SK-N-MC (cell line): ENCODE results near the gene SLC22A4.

Experiments used
- DNase-seq: peaks from one replicate; pipeline ENCODE4 v3.0.0-alpha.2; 2011; ENCODE audit warnings: low read depth, low spot score
- H3K27ac ChIP-seq: fragments of 200-600 bp; sonication (generic); 2 replicates; pipeline ENCODE4 v1.5.1; 2016; ENCODE audit warnings: mixed run types
- H3K36me3 ChIP-seq: fragments of 200-600 bp; sonication (generic); 2 replicates; pipeline ENCODE4 v1.6.1; 2017; ENCODE audit warnings: antibody characterized with exemption, low read length, mixed read lengths; ENCODE audit not compliant: insufficient read depth
- H3K4me3 ChIP-seq: fragments of 200-600 bp; sonication (generic); 2 replicates; pipeline ENCODE4 v1.5.1; 2016
- H3K9ac ChIP-seq: fragments of 200-600 bp; sonication (generic); 2 replicates; pipeline ENCODE4 v1.8.0; 2017; ENCODE audit warnings: mixed run types, mixed read lengths; ENCODE audit not compliant: insufficient read length
- H3K9me3 ChIP-seq: fragments of 200-600 bp; sonication (generic); 2 replicates; pipeline ENCODE4 v1.6.1; 2017; ENCODE audit warnings: low read depth, mild to moderate bottlenecking, antibody characterized with exemption, low read length, moderate library complexity, mixed read lengths
- EZH2 ChIP-seq: fragments of 200-600 bp; sonication (generic); IDR thresholded peaks from one replicate; pipeline ENCODE4 v1.6.1; 2017; ENCODE audit warnings: antibody characterized with exemption
- FOXP2 ChIP-seq: optimal IDR thresholded peaks from 2 replicates; pipeline ENCODE3; 2011; ENCODE audit warnings: mild to moderate bottlenecking, moderate library complexity; ENCODE audit not compliant: insufficient read depth; ENCODE audit errors: extremely low read length, control extremely low read depth
- POLR2AphosphoS5 ChIP-seq: IDR thresholded peaks from 2 replicates; pipeline ENCODE4 v1.6.1; 2012; ENCODE audit warnings: mild to moderate bottlenecking, low read depth, low read length, borderline replicate concordance

Gene SLC22A4

DNA sequence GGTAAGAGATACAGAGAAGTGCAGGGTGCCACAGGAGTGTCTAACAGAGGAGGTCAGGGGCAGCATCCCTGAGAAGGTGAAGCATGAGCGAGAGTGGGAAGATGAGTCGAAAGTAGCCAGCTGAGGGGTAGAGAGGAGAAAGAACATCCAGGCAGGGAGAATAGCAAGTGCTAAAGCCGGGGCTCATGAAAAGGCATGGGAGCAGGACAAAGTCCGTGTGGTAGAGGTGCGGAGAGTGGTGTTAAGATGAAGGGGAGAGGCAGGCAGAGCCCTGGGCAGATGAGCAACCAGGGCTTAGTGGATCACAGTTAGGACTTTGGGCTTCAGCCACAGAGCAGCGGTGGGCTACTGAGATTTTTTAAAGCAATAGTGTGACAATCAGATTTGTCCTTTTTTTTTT is 85.9 kb downstream of the SLC22A4 start:
- H3K9me3 ChIP-seq, result no peaks in the 10 kb centered on the region
- H3K27ac ChIP-seq, result no peak overlapping the region
- H3K36me3 ChIP-seq, result no peaks in the 10 kb centered on the region
- H3K4me3 ChIP-seq, result no peak overlapping the region
- TF ChIP-seq POLR2AphosphoS5 (no peak), FOXP2 (no peak), EZH2 (no peak)
- no peak for DNase-seq
- H3K9ac ChIP-seq, result no peak overlapping the region

DNA sequence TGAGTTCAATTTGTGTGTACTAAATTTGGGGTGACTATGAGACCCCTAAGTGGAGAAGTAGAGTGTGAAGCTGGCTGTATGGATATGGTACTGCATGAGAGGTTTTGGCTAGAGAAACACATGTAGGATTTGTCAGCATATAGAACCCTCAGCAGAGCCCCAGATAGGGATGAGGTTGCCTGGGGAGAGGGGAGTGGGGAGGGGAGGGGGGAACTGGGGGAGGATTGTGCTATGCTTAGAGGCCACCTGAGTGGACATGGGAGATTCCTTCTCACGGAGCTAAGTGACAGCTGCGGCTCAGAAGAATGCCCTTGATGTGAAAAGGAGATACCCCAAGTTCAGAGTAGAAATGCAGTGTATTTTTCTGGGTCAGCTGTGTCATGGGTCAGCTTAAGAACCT is 86.5 kb downstream of the SLC22A4 start:
- TF ChIP-seq EZH2 (no peak), FOXP2 (no peak), POLR2AphosphoS5 (no peak)
- no peak for DNase-seq
- no peak overlapping the region for H3K27ac ChIP-seq

DNA sequence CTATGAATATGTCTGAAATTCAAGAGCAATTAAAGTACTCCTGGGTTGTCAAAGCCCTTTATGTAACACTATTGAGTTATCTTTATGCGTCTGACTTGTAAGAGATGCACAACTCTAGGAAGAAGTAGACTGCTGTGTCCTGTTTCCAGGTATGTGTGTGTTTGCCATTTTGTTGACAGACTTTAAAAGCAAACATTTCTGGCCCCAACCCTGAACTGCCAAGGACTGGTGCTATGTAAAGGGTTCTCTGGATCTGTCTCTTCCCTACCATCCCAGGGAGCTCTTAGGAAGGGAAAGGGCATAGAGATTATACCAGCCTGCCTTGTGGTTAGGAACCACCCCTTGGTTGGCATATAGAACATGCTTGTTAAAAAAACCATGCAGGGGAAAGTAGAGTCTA is 87.4 kb downstream of the SLC22A4 start:
- TF ChIP-seq POLR2AphosphoS5 (no peak), FOXP2 (no peak), EZH2 (no peak)
- Histone ChIP-seq H3K9ac (no peak overlapping the region), H3K36me3 (no peaks in the 10 kb centered on the region), H3K27ac (no peak overlapping the region), H3K9me3 (no peaks in the 10 kb centered on the region), H3K4me3 (no peak overlapping the region)
- DNase-seq, result no peak

More for the DNA sequence above, 86.5 kb downstream of the SLC22A4 start:
- H3K36me3 ChIP-seq, result no peaks in the 10 kb centered on the region
- H3K4me3 ChIP-seq, result no peak overlapping the region
- no peak overlapping the region for H3K9ac ChIP-seq
- no peaks in the 10 kb centered on the region for H3K9me3 ChIP-seq

DNA sequence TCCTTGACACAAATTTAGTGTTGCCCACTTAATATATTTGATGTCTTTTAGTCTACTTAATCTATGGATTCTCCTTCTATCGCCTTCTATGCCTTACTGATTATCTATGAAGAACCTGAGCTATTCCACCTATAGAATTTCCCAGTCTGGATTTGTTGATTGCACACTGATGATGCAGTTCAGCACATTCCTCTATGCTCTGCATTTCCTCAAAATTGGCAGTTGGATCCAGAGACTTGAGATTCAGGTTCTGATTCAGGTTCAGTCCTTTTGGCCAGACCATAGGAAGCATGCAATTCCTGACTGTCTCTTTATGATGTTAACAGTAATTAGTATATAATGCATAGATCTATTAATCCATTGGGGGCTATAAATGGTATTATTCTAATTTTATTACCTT is 89.1 kb downstream of the SLC22A4 start:
- no peak for DNase-seq
- Histone ChIP-seq H3K36me3 (no peaks in the 10 kb centered on the region), H3K4me3 (no peak overlapping the region), H3K27ac (no peak overlapping the region), H3K9me3 (no peaks in the 10 kb centered on the region), H3K9ac (no peak overlapping the region)
- no peak for TF ChIP-seq POLR2AphosphoS5
- no peak for TF ChIP-seq FOXP2
- TF ChIP-seq EZH2, result no peak

DNA sequence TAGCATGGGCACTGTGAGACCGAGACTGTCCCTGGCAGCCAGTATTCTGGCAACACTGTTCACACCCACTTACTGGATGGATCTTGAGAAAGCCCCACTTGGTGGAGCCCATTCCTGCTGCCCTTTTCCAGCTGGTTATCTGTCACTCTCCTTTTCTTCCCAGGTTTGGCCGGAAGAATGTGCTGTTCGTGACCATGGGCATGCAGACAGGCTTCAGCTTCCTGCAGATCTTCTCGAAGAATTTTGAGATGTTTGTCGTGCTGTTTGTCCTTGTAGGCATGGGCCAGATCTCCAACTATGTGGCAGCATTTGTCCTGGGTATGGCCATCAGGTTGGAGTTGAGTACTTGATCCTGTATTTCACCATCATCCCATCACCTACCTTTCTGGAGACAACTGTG is 89.8 kb downstream of the SLC22A4 start:
- DNase-seq, result no peak
- TF ChIP-seq POLR2AphosphoS5 (no peak), FOXP2 (no peak), EZH2 (no peak)
- H3K4me3 ChIP-seq, result no peak overlapping the region
- H3K27ac ChIP-seq, result no peak overlapping the region
- H3K9me3 ChIP-seq, result no peaks in the 10 kb centered on the region
- H3K36me3 ChIP-seq, result no peaks in the 10 kb centered on the region
- H3K9ac ChIP-seq, result no peak overlapping the region

DNA sequence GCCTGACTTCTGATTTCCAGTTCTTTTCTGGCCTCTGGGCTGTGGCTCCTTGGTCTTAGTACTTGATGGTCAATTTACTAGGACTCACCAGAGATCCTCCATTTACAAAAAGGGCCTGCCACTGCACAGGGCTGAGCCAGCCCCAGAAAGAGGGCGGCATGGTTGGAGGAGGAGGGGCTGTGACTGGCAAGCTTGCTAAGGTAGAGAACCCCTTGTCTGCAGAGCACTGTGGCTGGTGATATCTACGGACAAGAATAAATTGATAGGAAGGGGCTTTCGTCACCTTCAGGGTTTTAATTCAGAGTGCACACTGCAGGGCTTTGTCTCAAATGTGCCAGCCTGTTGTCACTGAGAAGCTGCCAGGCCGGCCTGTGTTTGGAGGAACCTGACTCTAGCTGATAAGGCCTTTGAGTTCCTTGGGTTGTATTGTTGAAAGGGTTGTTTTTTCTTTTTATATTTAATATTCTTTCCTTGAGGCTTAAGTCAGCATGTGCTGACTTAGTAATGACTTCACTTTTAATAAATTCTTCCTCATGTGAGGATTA is 90.4 kb downstream of the SLC22A4 start:
- Histone ChIP-seq H3K9me3 (no peaks in the 10 kb centered on the region), H3K9ac (peak overlapping the region; percentile 42), H3K4me3 (no peak overlapping the region), H3K27ac (peak overlapping the region; percentile 52; the same call in 1 of the 2 replicates), H3K36me3 (no peaks in the 10 kb centered on the region)
- no peak for TF ChIP-seq FOXP2
- no peak for TF ChIP-seq EZH2
- TF ChIP-seq POLR2AphosphoS5, result no peak
- no peak for DNase-seq

DNA sequence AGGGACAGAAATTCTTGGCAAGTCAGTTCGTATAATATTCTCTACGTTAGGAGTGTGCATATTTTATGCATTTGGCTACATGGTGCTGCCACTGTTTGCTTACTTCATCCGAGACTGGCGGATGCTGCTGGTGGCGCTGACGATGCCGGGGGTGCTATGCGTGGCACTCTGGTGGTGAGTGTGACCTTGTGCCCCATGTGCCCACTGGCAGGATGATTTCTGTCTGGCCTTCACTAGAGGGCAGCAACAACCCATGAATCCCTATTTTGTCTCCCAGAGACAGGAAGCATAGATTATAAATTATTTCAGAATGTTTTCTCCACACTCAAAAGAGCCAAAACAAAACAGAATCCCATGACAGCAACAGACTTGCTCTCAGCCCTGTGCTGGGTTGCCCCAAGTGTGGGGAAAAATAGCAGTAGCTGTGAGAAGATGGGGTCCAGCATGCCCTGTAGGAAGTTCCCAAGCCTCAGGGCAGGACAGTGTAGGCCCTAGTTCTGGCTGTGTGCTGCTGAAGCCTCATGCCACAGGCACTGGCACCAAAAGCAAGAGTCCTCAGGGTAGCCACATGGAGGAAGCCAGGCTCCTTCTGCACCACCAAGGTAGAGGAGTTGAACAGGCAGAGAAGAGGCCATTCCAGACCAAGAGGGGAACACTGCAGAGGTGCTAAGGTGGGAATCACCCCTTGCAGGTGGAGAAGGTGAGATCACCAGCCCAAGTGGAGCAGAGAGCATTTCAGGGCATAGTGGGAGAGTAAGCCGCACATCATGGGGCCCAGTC is 91.3 kb downstream of the SLC22A4 start:
- H3K4me3 ChIP-seq, result no peak overlapping the region
- no peaks in the 10 kb centered on the region for H3K9me3 ChIP-seq
- DNase-seq, result no peak
- no peak for TF ChIP-seq EZH2
- no peak for TF ChIP-seq FOXP2
- TF ChIP-seq POLR2AphosphoS5, result no peak
- H3K36me3 ChIP-seq, result no peaks in the 10 kb centered on the region
- H3K27ac ChIP-seq, result no peak overlapping the region
- no peak overlapping the region for H3K9ac ChIP-seq

DNA sequence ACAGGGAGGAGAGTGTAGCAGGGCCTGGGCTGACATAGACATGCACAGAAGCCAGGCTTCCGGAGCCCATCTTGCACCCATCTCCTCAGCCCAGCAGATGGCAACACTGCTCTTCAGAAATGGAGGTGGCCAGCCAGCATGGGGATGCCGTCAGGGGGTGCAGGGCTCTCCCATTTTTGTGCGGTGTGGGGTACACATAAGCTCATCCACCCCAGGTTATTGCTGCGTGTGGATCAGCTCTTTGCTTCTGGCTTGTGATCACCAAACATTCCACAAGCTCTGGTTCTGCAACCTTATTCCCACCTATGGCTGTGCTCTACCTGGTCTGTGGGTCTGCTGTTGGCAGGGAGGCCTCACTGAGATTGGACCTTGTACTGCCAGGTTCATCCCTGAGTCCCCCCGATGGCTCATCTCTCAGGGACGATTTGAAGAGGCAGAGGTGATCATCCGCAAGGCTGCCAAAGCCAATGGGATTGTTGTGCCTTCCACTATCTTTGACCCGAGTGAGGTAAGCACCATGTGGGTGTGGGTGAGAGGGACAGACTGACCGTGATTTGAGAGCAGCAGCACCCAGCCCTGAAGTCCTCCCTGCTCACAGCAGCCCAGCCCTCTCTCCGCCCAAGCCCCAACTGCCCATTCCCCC is 92.6 kb downstream of the SLC22A4 start:
- TF ChIP-seq EZH2 (no peak), FOXP2 (no peak), POLR2AphosphoS5 (no peak)
- H3K27ac ChIP-seq, result no peak overlapping the region
- no peaks in the 10 kb centered on the region for H3K9me3 ChIP-seq
- H3K36me3 ChIP-seq, result no peaks in the 10 kb centered on the region
- no peak for DNase-seq
- H3K9ac ChIP-seq, result no peak overlapping the region
- no peak overlapping the region for H3K4me3 ChIP-seq
